ENCODE measurements around the gene LRCH1.

LRCH1 gene

GRCh38 chr13:46686171-46686570 lies 133.2 kb downstream of the LRCH1 start:
- Histone ChIP-seq H3K27ac (ENCODE audit: low read length) (no peak overlapping the region), H3K36me3 (ENCODE audit: insufficient read depth, low read length) (peaks cover 55% of the 10 kb centered on the region), H2AFZ (ENCODE audit: low read depth, low read length) (no peak overlapping the region), H4K20me1 (ENCODE audit: insufficient read depth, low read length) (peaks cover 6% of the 10 kb centered on the region; the same call in 1 of the 2 replicates), H3K4me2 (ENCODE audit: insufficient read depth, low read length) (no peak overlapping the region), H3K4me3 (ENCODE audit: low read depth in 1 of 2, low read length in 2 of 2) (no peak overlapping the region), H3K9me3 (ENCODE audit: insufficient read depth, low read length, severe bottlenecking) (no peaks in the 10 kb centered on the region), H3K4me1 (ENCODE audit: insufficient read depth, low read length) (no peaks in the 10 kb centered on the region), H3K9ac (ENCODE audit: low read depth, low read length) (no peak overlapping the region), H3K27me3 (ENCODE audit: insufficient read depth, low read length, poor library complexity) (no peaks in the 10 kb centered on the region), H3K79me2 (ENCODE audit: insufficient read depth, low read length) (peaks cover 19% of the 10 kb centered on the region)
- TF ChIP-seq CTCF (IDR thresholded peaks at IDR 0.05; ENCODE audit: borderline replicate concordance, extremely low read depth, low read length, poor library complexity, severe bottlenecking): no peak
- TF ChIP-seq EZH2 (IDR thresholded peaks at IDR 0.05; ENCODE audit: borderline replicate concordance, low read depth, low read length, severe bottlenecking): no peak
- DNase-seq (no peak), ATAC-seq (ENCODE audit: insufficient read depth, low read depth) (no peak)

GRCh38 chr13:46687810-46688209 lies 134.8 kb downstream of the LRCH1 start:
- ATAC-seq (ENCODE audit: insufficient read depth, low read depth): peak; percentile 72
- Histone ChIP-seq H3K9me3 (ENCODE audit: insufficient read depth, low read length, severe bottlenecking) (no peaks in the 10 kb centered on the region), H2AFZ (ENCODE audit: low read depth, low read length) (no peak overlapping the region), H4K20me1 (ENCODE audit: insufficient read depth, low read length) (0 out of 2 replicates have a peak, but pooled peaks cover 5% of the 10 kb centered on the region), H3K36me3 (ENCODE audit: insufficient read depth, low read length) (peaks cover 55% of the 10 kb centered on the region), H3K4me3 (ENCODE audit: low read depth in 1 of 2, low read length in 2 of 2) (no peak overlapping the region), H3K4me1 (ENCODE audit: insufficient read depth, low read length) (no peaks in the 10 kb centered on the region), H3K9ac (ENCODE audit: low read depth, low read length) (no peak overlapping the region), H3K4me2 (ENCODE audit: insufficient read depth, low read length) (no peak overlapping the region), H3K27me3 (ENCODE audit: insufficient read depth, low read length, poor library complexity) (no peaks in the 10 kb centered on the region), H3K79me2 (ENCODE audit: insufficient read depth, low read length) (peaks cover 7% of the 10 kb centered on the region), H3K27ac (ENCODE audit: low read length) (no peak overlapping the region)
- TF ChIP-seq CTCF (IDR thresholded peaks at IDR 0.05; ENCODE audit: borderline replicate concordance, extremely low read depth, low read length, poor library complexity, severe bottlenecking): no peak
- TF ChIP-seq EZH2 (IDR thresholded peaks at IDR 0.05; ENCODE audit: borderline replicate concordance, low read depth, low read length, severe bottlenecking): no peak
- DNase-seq: no peak

- H3K4me3 ChIP-seq (ENCODE audit: low read depth in 1 of 2, low read length in 2 of 2): no peak overlapping the region
- no peaks in the 10 kb centered on the region for H3K9me3 ChIP-seq (ENCODE audit: insufficient read depth, low read length, severe bottlenecking)
- H3K79me2 ChIP-seq (ENCODE audit: insufficient read depth, low read length): peaks cover 7% of the 10 kb centered on the region; the same call in 1 of the 2 replicates
- H3K4me1 ChIP-seq (ENCODE audit: insufficient read depth, low read length): no peaks in the 10 kb centered on the region
- H2AFZ ChIP-seq (ENCODE audit: low read depth, low read length): no peak overlapping the region
- H3K9ac ChIP-seq (ENCODE audit: low read depth, low read length): no peak overlapping the region
- H3K4me2 ChIP-seq (ENCODE audit: insufficient read depth, low read length): no peak overlapping the region
- 0 out of 3 replicates have a peak, but pooled peaks have one; percentile 40 for ATAC-seq (ENCODE audit: insufficient read depth, low read depth)
- DNase-seq: no peak
- TF ChIP-seq CTCF (IDR thresholded peaks at IDR 0.05; ENCODE audit: borderline replicate concordance, extremely low read depth, low read length, poor library complexity, severe bottlenecking) (no peak), EZH2 (IDR thresholded peaks at IDR 0.05; ENCODE audit: borderline replicate concordance, low read depth, low read length, severe bottlenecking) (no peak)
- 0 out of 2 replicates have a peak, but pooled peaks cover 5% of the 10 kb centered on the region for H4K20me1 ChIP-seq (ENCODE audit: insufficient read depth, low read length)
- peaks cover 53% of the 10 kb centered on the region for H3K36me3 ChIP-seq (ENCODE audit: insufficient read depth, low read length)
- H3K27ac ChIP-seq (ENCODE audit: low read length): no peak overlapping the region
- H3K27me3 ChIP-seq (ENCODE audit: insufficient read depth, low read length, poor library complexity): no peaks in the 10 kb centered on the region
These were observed 135.3 kb downstream of the LRCH1 start for GRCh38 chr13:46688306-46688705.

- Histone ChIP-seq H3K9me3 (ENCODE audit: insufficient read depth, low read length, severe bottlenecking) (no peaks in the 10 kb centered on the region), H4K20me1 (ENCODE audit: insufficient read depth, low read length) (no peaks in the 10 kb centered on the region), H3K27ac (ENCODE audit: low read length) (no peak overlapping the region), H2AFZ (ENCODE audit: low read depth, low read length) (no peak overlapping the region), H3K4me2 (ENCODE audit: insufficient read depth, low read length) (no peak overlapping the region), H3K9ac (ENCODE audit: low read depth, low read length) (no peak overlapping the region), H3K4me1 (ENCODE audit: insufficient read depth, low read length) (no peaks in the 10 kb centered on the region), H3K27me3 (ENCODE audit: insufficient read depth, low read length, poor library complexity) (no peaks in the 10 kb centered on the region), H3K79me2 (ENCODE audit: insufficient read depth, low read length) (no peaks in the 10 kb centered on the region), H3K4me3 (ENCODE audit: low read depth in 1 of 2, low read length in 2 of 2) (no peak overlapping the region), H3K36me3 (ENCODE audit: insufficient read depth, low read length) (peaks cover 93% of the 10 kb centered on the region)
- DNase-seq (no peak), ATAC-seq (ENCODE audit: insufficient read depth, low read depth) (no peak)
- TF ChIP-seq CTCF (IDR thresholded peaks at IDR 0.05; ENCODE audit: borderline replicate concordance, extremely low read depth, low read length, poor library complexity, severe bottlenecking): no peak
- no peak for TF ChIP-seq EZH2 (IDR thresholded peaks at IDR 0.05; ENCODE audit: borderline replicate concordance, low read depth, low read length, severe bottlenecking)
These were observed 145.0 kb downstream of the LRCH1 start for GRCh38 chr13:46698014-46698413.
